Measurements from ENCODE around the gene GALNS.

DNA sequence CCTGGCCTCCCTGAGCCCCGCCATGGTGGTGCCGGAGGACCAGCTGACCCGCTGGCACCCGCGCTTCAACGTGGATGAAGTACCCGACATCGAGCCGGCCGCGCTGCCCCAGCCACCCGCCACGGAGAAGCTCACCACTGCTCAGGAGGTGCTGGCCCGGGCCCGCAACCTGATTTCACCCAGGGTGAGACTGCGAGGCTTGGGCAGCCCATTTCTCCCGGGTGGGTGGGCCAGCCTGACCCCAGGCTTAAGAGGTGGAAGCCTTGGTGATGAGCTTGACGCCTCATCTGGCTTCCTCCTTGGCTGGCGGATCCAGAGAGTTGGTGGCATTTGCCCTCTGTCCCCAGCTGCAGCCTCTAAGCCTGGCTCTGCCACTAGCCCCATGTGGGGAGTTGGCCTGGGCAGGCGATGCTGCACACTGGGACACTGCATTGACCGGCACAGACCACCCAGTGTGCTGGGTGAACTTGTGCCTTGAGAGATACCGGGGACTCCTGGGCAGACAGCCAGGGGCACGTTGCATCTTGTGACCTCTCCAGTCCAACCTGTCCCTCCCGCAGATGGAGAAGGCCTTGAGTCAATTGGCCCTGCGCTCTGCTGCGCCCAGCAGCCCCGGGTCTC lies 50.1 kb downstream of the GALNS start:
- TF ChIP-seq, protein P1, sequence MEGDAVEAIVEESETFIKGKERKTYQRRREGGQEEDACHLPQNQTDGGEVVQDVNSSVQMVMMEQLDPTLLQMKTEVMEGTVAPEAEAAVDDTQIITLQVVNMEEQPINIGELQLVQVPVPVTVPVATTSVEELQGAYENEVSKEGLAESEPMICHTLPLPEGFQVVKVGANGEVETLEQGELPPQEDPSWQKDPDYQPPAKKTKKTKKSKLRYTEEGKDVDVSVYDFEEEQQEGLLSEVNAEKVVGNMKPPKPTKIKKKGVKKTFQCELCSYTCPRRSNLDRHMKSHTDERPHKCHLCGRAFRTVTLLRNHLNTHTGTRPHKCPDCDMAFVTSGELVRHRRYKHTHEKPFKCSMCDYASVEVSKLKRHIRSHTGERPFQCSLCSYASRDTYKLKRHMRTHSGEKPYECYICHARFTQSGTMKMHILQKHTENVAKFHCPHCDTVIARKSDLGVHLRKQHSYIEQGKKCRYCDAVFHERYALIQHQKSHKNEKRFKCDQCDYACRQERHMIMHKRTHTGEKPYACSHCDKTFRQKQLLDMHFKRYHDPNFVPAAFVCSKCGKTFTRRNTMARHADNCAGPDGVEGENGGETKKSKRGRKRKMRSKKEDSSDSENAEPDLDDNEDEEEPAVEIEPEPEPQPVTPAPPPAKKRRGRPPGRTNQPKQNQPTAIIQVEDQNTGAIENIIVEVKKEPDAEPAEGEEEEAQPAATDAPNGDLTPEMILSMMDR (IDR thresholded peaks at IDR 0.05): no peak
- TF ChIP-seq POLR2A (IDR thresholded peaks at IDR 0.05): no peak
